ENCODE data around the gene LZTFL1.
A peak's percentile ranks its signal among the peaks of the same experiment; 100 is the strongest.

Gene LZTFL1

GRCh38 chr3:45841757-45842491 lies at the start of gene LZTFL1:
Gene LZTFL1, minus strand, starts transcription at chr3:45842119. Its CDS starts 128 bp downstream, at chr3:45841991.
- DNase-seq (ENCODE audit: low read depth): peak; percentile 78

- no peak for DNase-seq (ENCODE audit: low read depth)
Measured at GRCh38 chr3:45890405-45890804, 48.5 kb upstream of the LZTFL1 start.

GRCh38 chr3:45889337-45889736 lies 47.4 kb upstream of the LZTFL1 start:
- no peak for DNase-seq (ENCODE audit: low read depth)

GRCh38 chr3:45887759-45888511 lies 46.0 kb upstream of the LZTFL1 start:
- no peak for DNase-seq (ENCODE audit: low read depth)

- DNase-seq (ENCODE audit: low read depth): no peak
Measured at GRCh38 chr3:45887285-45887684, 45.4 kb upstream of the LZTFL1 start.

GRCh38 chr3:45885979-45886705 lies 44.2 kb upstream of the LZTFL1 start, which contains the start of gene CCR9:
Gene CCR9, plus strand, starts transcription at chr3:45886543. Its CDS starts 8,391 bp downstream, at chr3:45894934.
- DNase-seq (ENCODE audit: low read depth): no peak

- DNase-seq (ENCODE audit: low read depth): no peak
Measured at GRCh38 chr3:45884368-45885201, 42.7 kb upstream of the LZTFL1 start.

- DNase-seq (ENCODE audit: low read depth): peak; percentile 56
Measured at GRCh38 chr3:45881078-45882022, 39.4 kb upstream of the LZTFL1 start.

- DNase-seq (ENCODE audit: low read depth): no peak
Measured at GRCh38 chr3:45880725-45881077, 38.8 kb upstream of the LZTFL1 start.

- DNase-seq (ENCODE audit: low read depth): no peak
Measured at GRCh38 chr3:45878124-45878523, 36.2 kb upstream of the LZTFL1 start.

GRCh38 chr3:45874677-45875346 lies 32.9 kb upstream of the LZTFL1 start:
- no peak for DNase-seq (ENCODE audit: low read depth)

GRCh38 chr3:45873638-45874037 lies 31.7 kb upstream of the LZTFL1 start:
- DNase-seq (ENCODE audit: low read depth): no peak

GRCh38 chr3:45873036-45873435 lies 31.1 kb upstream of the LZTFL1 start:
- no peak for DNase-seq (ENCODE audit: low read depth)

GRCh38 chr3:45872569-45872968 lies 30.6 kb upstream of the LZTFL1 start:
- DNase-seq (ENCODE audit: low read depth): no peak

GRCh38 chr3:45871780-45872179 lies 29.9 kb upstream of the LZTFL1 start:
- DNase-seq (ENCODE audit: low read depth): no peak

- DNase-seq (ENCODE audit: low read depth): peak; percentile 48
Measured at GRCh38 chr3:45870099-45870498, 28.2 kb upstream of the LZTFL1 start.

- no peak for DNase-seq (ENCODE audit: low read depth)
Measured at GRCh38 chr3:45869638-45870037, 27.7 kb upstream of the LZTFL1 start.

GRCh38 chr3:45868650-45869049 lies 26.7 kb upstream of the LZTFL1 start:
- no peak for DNase-seq (ENCODE audit: low read depth)

GRCh38 chr3:45868213-45868612 lies 26.3 kb upstream of the LZTFL1 start:
- DNase-seq (ENCODE audit: low read depth): no peak

GRCh38 chr3:45865563-45865962 lies 23.6 kb upstream of the LZTFL1 start:
- DNase-seq (ENCODE audit: low read depth): no peak
